GM12864 (cell line): ENCODE results near the gene ENDOV.

ENCODE experiments used
- DNase-seq: peaks from one replicate; pipeline ENCODE4 v3.0.0-alpha.2; 2011; ENCODE audit warnings: low read depth
- H3K4me3 ChIP-seq: 2 replicates; pipeline ENCODE4 v1.5.1; 2011; ENCODE audit warnings: mild to moderate bottlenecking, low read depth, low read length, control low read depth
- TF ChIP-seq, protein P1 (sequence below): IDR thresholded peaks from 2 replicates; pipeline ENCODE4 v1.5.1; 2011; ENCODE audit warnings: low read depth, mild to moderate bottlenecking, moderate library complexity, low read length, control low read depth, inconsistent platforms; ENCODE audit errors: missing control alignments

Gene ENDOV

DNA sequence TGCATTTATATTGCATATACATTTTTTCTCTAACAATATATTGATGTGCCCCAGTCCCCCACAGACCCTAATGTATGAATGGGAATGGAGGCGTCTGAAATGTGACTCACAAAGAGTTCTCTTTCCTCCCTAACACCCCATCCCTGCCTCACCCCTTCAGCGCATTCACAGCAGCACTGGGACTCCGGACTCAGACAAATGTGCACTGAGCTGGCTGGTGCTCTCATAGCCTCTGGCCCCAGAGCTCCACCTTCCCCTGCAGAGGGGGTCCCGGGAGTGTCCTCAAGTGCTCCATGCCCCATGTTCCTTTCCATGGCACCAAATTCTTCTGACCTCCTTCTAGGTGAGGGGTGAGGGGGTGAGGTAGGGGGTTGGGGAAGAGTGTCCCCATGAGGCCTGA lies 40.8 kb downstream of the ENDOV start:
- no peak for DNase-seq
- TF ChIP-seq, protein P1, sequence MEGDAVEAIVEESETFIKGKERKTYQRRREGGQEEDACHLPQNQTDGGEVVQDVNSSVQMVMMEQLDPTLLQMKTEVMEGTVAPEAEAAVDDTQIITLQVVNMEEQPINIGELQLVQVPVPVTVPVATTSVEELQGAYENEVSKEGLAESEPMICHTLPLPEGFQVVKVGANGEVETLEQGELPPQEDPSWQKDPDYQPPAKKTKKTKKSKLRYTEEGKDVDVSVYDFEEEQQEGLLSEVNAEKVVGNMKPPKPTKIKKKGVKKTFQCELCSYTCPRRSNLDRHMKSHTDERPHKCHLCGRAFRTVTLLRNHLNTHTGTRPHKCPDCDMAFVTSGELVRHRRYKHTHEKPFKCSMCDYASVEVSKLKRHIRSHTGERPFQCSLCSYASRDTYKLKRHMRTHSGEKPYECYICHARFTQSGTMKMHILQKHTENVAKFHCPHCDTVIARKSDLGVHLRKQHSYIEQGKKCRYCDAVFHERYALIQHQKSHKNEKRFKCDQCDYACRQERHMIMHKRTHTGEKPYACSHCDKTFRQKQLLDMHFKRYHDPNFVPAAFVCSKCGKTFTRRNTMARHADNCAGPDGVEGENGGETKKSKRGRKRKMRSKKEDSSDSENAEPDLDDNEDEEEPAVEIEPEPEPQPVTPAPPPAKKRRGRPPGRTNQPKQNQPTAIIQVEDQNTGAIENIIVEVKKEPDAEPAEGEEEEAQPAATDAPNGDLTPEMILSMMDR = no peak
- no peak overlapping the region for H3K4me3 ChIP-seq

- no peak for DNase-seq
Measured at GRCh38 chr17:80456465-80457235, 41.7 kb downstream of the ENDOV start.

GRCh38 chr17:80457236-80457856 lies 42.4 kb downstream of the ENDOV start:
- H3K4me3 ChIP-seq = no peak overlapping the region
- TF ChIP-seq, protein P1 = no peak
- DNase-seq = no peak

More at GRCh38 chr17:80456465-80457235, 41.7 kb downstream of the ENDOV start:
- no peak overlapping the region for H3K4me3 ChIP-seq
- TF ChIP-seq, protein P1 = no peak

GRCh38 chr17:80458016-80458415 lies 43.0 kb downstream of the ENDOV start:
- no peak for DNase-seq
- no peak overlapping the region for H3K4me3 ChIP-seq
- TF ChIP-seq, protein P1 = no peak

DNA sequence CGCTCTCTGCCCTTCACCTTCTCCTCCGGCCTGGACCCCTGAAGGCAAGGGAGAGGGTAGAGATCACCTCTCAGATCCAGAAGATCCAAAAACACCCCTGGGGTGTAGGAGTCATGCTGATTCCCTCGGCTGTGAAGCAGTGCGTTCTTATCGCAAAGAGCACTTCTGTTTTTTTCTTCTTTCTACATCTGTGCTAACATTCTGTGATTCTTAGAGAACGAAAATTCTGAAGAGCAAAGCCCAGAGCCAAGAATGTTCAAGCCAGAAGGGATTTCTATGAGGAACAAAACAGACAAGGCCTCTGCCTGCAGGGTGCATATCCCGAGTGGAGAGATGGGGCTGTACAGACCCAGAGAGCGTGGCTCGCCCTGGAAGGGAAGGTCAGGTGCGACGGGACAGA lies 44.3 kb downstream of the ENDOV start:
- H3K4me3 ChIP-seq = no peak overlapping the region
- TF ChIP-seq, protein P1 = no peak
- no peak for DNase-seq

DNA sequence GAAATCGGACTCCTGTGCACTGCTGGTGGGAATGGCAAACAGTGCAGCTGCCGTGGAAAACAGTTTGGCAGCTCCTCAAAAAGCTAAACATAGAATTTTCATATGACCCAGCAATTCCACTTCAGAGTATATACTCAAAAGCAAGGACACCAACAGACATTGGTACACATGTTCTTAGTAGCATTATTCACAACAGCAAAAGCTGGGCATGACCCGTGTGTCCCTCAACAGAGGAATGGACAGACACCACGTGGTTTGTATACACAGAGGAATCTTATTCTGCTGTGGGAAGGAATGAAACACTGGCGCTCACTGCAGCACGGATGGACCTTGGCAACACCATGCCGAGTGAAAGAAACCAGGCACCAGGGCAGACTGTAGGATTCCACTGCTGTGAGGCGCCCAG lies 45.5 kb downstream of the ENDOV start:
- no peak for DNase-seq
- H3K4me3 ChIP-seq = no peak overlapping the region
- TF ChIP-seq, protein P1 = no peak
